Astrocyte of the spinal cord (primary cell): ENCODE results near the gene OTUD1.
A peak's percentile ranks its signal among the peaks of the same experiment; 100 is the strongest.

Experiments used
- DNase-seq: peaks from one replicate; pipeline ENCODE4 v3.0.0; 2011; ENCODE audit warnings: low read depth, low spot score
- H3K4me3 ChIP-seq: 2 replicates; pipeline ENCODE4 v1.5.1; 2011; ENCODE audit warnings: low read depth, mild to moderate bottlenecking, low read length, moderate library complexity
- in situ Hi-C: cut with HindIII; loops from 2 replicates; pipeline ENCODE4 v1.10.0; 2017; ENCODE audit warnings: low sequenced_read_pairs
- TF ChIP-seq, protein P1 (sequence below): IDR thresholded peaks from 2 replicates; pipeline ENCODE4 v1.5.1; 2012; ENCODE audit warnings: low read depth, mild to moderate bottlenecking, low read length, inconsistent platforms

The OTUD1 gene

DNA sequence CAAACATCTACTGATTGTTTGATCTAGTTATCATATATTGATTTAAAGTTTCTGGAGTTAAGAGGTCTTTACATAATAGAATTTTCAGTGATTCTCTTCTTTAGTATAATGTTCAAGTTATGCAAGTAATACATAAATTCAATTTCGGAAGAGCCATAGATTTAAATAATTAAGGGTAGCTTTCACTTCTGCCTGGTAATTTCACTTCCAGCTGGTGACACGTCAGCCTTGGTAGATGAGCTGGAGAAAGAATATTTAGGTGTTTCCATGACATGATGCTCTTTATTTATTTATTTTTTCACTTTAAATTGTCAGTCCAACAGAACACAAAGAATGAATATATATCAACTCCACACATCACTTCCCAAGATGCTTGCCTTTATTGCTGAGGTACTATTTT lies 5.2 kb upstream of the OTUD1 start:
- H3K4me3 ChIP-seq = no peak overlapping the region
- in situ Hi-C loops = no loop called here
- TF ChIP-seq, protein P1, sequence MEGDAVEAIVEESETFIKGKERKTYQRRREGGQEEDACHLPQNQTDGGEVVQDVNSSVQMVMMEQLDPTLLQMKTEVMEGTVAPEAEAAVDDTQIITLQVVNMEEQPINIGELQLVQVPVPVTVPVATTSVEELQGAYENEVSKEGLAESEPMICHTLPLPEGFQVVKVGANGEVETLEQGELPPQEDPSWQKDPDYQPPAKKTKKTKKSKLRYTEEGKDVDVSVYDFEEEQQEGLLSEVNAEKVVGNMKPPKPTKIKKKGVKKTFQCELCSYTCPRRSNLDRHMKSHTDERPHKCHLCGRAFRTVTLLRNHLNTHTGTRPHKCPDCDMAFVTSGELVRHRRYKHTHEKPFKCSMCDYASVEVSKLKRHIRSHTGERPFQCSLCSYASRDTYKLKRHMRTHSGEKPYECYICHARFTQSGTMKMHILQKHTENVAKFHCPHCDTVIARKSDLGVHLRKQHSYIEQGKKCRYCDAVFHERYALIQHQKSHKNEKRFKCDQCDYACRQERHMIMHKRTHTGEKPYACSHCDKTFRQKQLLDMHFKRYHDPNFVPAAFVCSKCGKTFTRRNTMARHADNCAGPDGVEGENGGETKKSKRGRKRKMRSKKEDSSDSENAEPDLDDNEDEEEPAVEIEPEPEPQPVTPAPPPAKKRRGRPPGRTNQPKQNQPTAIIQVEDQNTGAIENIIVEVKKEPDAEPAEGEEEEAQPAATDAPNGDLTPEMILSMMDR = no peak
- DNase-seq = no peak

DNA sequence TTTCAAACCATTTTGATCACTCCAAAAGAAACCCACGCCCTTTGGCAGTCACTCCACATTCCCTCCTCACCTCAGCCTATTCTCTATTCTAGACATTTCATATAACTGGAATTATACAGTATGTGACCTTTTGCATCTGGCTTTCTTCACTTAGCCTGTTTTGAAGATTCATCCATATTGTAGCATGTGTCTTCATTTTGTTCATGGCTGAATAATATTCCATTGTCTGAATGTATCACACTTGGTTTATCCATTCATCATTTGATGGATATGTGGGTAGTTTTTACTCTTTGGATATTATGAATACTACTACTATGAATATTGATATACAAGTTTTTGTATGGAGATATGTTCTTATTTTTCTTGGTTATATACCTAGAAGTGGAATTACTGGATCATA lies 3.5 kb upstream of the OTUD1 start:
- TF ChIP-seq, protein P1 = no peak
- no peak overlapping the region for H3K4me3 ChIP-seq
- DNase-seq = no peak
- in situ Hi-C loops = no loop called here

DNA sequence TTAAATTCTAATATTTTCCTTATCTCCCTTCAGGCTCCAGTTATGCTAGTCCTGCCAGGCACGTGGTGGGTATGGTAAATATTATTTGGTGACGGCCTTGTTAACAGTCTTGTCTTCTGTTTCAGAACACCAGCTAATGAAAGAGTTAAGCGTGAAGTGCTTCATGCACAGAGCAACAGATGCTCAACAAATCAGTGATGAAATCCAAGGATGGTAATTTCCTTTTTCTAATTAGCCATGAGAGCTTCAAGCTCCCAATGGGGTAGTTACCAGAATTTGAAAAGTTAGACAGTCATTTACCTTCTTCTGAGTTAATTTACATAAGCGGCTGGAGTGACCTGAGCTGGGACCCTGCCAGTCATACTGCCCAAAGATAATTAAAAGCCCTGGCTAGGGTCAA lies 1.9 kb upstream of the OTUD1 start:
- in situ Hi-C loops = no loop called here
- no peak overlapping the region for H3K4me3 ChIP-seq
- TF ChIP-seq, protein P1 = no peak
- no peak for DNase-seq

DNA sequence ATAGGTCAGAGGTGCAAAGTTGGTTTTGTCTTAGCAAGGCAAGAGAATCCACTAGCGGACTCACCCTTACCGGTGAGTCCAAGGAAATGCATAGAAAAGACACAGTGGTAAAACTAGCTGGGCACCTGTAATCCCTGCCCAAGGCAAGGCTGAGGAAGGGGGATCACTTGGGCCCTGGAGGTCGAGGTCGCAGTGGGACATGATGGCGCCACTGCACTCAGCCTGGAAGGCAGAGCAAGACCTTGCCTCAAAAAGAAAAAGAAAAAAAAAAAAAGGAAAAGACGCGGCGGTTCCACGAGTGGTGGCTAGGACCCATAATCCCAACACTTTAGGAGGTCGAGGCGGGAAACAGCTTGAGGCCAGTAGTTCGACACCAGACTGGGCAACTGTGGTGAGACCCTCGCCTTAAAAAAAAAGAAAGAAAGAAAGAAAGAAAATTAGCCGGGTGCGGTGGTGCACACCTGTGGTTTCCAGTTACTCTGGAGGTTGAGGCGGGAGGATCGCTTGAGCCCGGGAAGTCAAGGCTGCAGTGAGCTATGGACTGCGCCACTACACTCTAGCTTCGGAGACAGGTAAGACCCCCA lies 820 bp upstream of the OTUD1 start:
- H3K4me3 ChIP-seq = peak overlapping the region; percentile 47
- TF ChIP-seq, protein P1 = no peak
- in situ Hi-C loops = no loop called here
- DNase-seq = no peak

DNA sequence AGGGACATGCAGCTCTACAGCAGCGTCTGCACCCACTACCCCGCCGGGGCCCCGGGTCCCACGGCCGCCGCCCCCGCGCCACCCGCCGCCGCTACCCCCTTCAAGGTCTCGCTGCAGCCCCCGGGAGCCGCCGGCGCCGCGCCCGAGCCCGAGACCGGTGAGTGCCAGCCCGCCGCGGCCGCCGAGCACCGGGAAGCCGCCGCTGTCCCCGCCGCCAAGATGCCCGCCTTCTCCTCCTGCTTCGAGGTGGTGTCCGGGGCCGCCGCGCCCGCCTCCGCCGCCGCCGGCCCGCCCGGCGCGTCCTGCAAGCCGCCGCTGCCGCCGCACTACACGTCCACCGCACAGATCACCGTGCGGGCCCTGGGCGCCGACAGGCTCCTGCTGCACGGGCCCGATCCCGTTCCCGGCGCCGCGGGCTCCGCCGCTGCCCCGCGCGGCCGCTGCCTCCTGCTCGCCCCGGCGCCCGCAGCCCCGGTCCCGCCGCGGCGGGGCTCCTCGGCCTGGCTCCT lies 631 bp downstream of the OTUD1 start:
- in situ Hi-C loops = no loop called here
- TF ChIP-seq, protein P1 = no peak
- DNase-seq = no peak

DNA sequence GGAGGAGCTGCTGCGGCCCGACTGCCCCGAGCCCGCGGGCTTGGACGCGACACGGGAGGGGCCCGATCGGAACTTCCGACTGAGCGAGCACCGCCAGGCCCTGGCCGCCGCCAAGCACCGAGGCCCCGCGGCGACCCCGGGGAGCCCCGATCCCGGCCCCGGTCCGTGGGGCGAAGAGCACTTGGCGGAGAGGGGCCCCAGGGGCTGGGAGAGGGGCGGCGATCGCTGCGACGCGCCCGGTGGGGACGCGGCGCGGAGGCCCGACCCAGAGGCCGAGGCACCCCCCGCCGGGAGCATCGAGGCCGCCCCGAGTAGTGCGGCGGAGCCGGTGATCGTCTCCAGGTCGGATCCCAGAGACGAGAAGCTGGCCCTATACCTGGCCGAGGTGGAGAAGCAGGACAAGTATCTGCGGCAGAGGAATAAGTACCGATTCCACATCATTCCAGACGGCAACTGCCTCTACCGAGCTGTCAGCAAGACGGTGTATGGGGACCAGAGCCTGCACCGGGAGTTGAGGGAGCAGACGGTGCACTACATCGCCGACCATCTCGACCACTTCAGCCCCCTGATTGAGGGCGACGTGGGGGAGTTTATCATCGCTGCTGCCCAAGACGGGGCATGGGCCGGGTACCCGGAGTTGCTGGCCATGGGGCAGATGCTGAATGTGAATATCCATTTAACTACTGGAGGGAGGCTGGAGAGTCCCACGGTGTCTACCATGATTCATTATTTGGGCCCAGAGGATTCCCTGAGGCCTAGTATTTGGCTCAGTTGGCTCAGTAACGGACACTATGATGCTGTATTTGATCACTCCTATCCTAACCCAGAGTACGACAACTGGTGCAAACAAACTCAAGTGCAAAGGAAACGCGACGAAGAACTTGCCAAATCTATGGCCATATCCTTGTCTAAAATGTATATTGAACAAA lies 1.4 kb downstream of the OTUD1 start:
- DNase-seq = peak; percentile 17
- TF ChIP-seq, protein P1 = no peak
- peak overlapping the region; percentile 55 for H3K4me3 ChIP-seq
- in situ Hi-C loops = no loop called here

More for the DNA sequence above, 631 bp downstream of the OTUD1 start:
- peak overlapping the region; percentile 55 for H3K4me3 ChIP-seq
